AG04450 (cell line): ENCODE measurements around the gene PIGX. TPM values are rescaled to one million over a fixed set of nuclear protein-coding genes. Genes with fewer than 3 reads are reported as not detected.

ENCODE experiments used
- CTCF ChIA-PET: fragments of 300-600, 350-600 bp; formaldehyde crosslinking; extraction: SDS; loops from one replicate; lab custom pipeline; 2022; ENCODE audit warnings: antibody characterized with exemption, inconsistent platforms; lab: Charles Lee
- POLR2A ChIA-PET: fragments of 350-600 bp; formaldehyde crosslinking; extraction: SDS; loops from one replicate; lab custom pipeline; 2021; ENCODE audit warnings: antibody characterized with exemption, inconsistent platforms; lab: Yijun Ruan, JAX
- DNase-seq: peaks from one replicate; pipeline ENCODE4 v3.0.0-alpha.2; 2011; ENCODE audit warnings: low read depth, low spot score
- H3K27ac ChIP-seq: one replicate; pipeline ENCODE4 v1.5.1; 2012; ENCODE audit warnings: low read depth, low read length, control low read depth
- H3K27me3 ChIP-seq: one replicate; pipeline ENCODE4 v1.6.0; 2012; ENCODE audit warnings: low read length; ENCODE audit not compliant: control insufficient read depth, insufficient read depth
- H3K4me3 ChIP-seq: 2 replicates; pipeline ENCODE4 v1.5.1; 2011; ENCODE audit warnings: mild to moderate bottlenecking, low read depth, low read length, control low read depth
- H3K9me3 ChIP-seq: 2 replicates; pipeline ENCODE4 v1.5.1; 2012; ENCODE audit warnings: low read length; ENCODE audit not compliant: control insufficient read depth, insufficient read depth
- CTCF ChIP-seq: IDR thresholded peaks from 2 replicates; pipeline ENCODE4 v1.5.1; 2011; ENCODE audit warnings: low read depth, low read length, control low read depth, inconsistent platforms
- polyA plus RNA-seq: library from polyadenylated mRNA; depleted of rRNA; stranded (reverse); fragments of >200 nt; gene quantifications from 2 replicates; pipeline ENCODE4 v1.2.3, GENCODE V29; 2011

PIGX gene
- polyA plus RNA-seq, 1 experiment, result 12.7 TPM

DNA sequence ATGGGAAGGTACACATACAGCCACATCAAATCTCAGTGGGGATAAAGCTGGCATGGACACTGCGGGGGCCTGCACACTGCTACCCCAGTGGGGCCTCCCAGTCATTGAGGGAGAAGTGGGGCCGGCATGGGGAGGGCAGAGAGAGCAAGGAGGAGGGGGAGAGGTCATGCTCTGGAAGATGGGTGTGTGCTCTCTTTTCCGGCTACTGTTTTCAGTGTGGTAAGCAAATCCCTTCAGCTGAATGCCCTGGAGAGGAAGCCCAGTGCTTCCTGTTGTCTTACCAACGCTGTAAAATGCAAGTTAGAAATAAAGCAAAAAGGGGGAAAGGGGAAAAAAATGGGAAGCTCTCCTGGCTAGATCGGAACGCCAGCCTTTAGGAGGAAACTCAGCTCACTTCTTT is 41.8 kb upstream of the PIGX start:
- ChIA-PET POLR2A (no interaction called here), CTCF (interaction anchor here (0.5 kb wide), 1 partner anchor 249 kb away, joined by 3 read pairs; no protein-coding TSS in a partner anchor)
- Histone ChIP-seq H3K9me3 (no peaks in the 10 kb centered on the region; the same call in 1 of the 2 replicates), H3K4me3 (no peak overlapping the region), H3K27ac (no peak overlapping the region), H3K27me3 (peaks cover 4% of the 10 kb centered on the region)
- DNase-seq, result no peak
- no peak for TF ChIP-seq CTCF

GRCh38 chr3:196673632-196674031 is 38.5 kb upstream of the PIGX start:
- DNase-seq, result no peak
- no peak for TF ChIP-seq CTCF
- H3K9me3 ChIP-seq, result no peaks in the 10 kb centered on the region; the same call in 1 of the 2 replicates
- POLR2A ChIA-PET, result no interaction called here
- H3K4me3 ChIP-seq, result no peak overlapping the region
- CTCF ChIA-PET, result no interaction called here
- peaks cover 11% of the 10 kb centered on the region for H3K27me3 ChIP-seq
- no peak overlapping the region for H3K27ac ChIP-seq

- DNase-seq, result no peak
- ChIA-PET POLR2A (no interaction called here), CTCF (interaction anchor here (0.8 to 2.2 kb wide), 4 partner anchors 8 to 68 kb away, joined by 3 to 26 read pairs (median 6); no protein-coding TSS in a partner anchor)
- no peak for TF ChIP-seq CTCF
- H3K27ac ChIP-seq, result no peak overlapping the region
- H3K4me3 ChIP-seq, result no peak overlapping the region
- H3K9me3 ChIP-seq, result no peaks in the 10 kb centered on the region; the same call in 1 of the 2 replicates
- H3K27me3 ChIP-seq, result peaks cover 13% of the 10 kb centered on the region
These were observed 34.8 kb upstream of the PIGX start for GRCh38 chr3:196677353-196677752.

DNA sequence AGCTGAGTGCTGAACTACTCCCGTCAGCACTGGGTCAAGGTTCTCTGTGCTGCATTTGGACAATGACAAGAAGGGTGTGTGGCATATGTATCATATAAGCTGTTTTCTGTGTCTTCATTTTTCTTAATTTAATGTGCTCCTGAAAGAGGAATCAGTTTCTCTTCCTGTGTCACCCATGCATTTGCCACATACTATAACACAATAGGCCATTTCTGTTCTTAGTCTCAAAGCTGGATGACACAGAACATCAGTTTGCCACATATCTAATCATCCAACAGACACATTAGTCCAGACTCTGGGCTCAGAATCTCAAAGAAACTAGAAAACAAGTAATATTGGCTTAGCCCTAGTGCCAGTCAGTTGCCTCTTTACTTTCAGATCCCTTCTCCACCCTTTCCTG is 34.2 kb upstream of the PIGX start:
- H3K27ac ChIP-seq, result no peak overlapping the region
- no peak for TF ChIP-seq CTCF
- CTCF ChIA-PET, result interaction anchor here (0.8 to 2.2 kb wide), 3 partner anchors 9 to 69 kb away, joined by 3 to 26 read pairs (median 3); no protein-coding TSS in a partner anchor
- no peak for DNase-seq
- no peak overlapping the region for H3K4me3 ChIP-seq
- no peaks in the 10 kb centered on the region; the same call in 1 of the 2 replicates for H3K9me3 ChIP-seq
- peaks cover 13% of the 10 kb centered on the region for H3K27me3 ChIP-seq
- POLR2A ChIA-PET, result no interaction called here

GRCh38 chr3:196684548-196685407 is 27.4 kb upstream of the PIGX start:
- ChIA-PET POLR2A (interaction anchor here (0.6 kb wide), 1 partner anchor 23 kb away, joined by 3 read pairs; no protein-coding TSS in a partner anchor), CTCF (interaction anchor here (0.6 to 6.8 kb wide), 26 partner anchors 8 to 436 kb away, joined by 3 to 209 read pairs (median 4); no protein-coding TSS in a partner anchor)
- Histone ChIP-seq H3K9me3 (no peaks in the 10 kb centered on the region), H3K4me3 (no peak overlapping the region), H3K27ac (no peak overlapping the region), H3K27me3 (peaks cover 6% of the 10 kb centered on the region)
- peak; percentile 87 for TF ChIP-seq CTCF
- peak; percentile 7 for DNase-seq
